Neural cell (in vitro differentiated cells): ENCODE data around the gene CNTN4. TPM values are rescaled to one million over a fixed set of nuclear protein-coding genes. Genes with fewer than 3 reads are reported as not detected.

Experiments used
- H2AFZ ChIP-seq: fragments of 200-600, 300-800 bp; sonication (generic), shearing (Covaris generic); 2 replicates; pipeline ENCODE4 v1.6.0; 2014; ENCODE audit warnings: low read depth, mild to moderate bottlenecking, antibody characterized with exemption, low read length, moderate library complexity
- H3F3A ChIP-seq: fragments of 200-600 bp; shearing (Covaris generic); 2 replicates; pipeline ENCODE4 v1.6.1; 2016; ENCODE audit warnings: mild to moderate bottlenecking, moderate library complexity, mixed read lengths, antibody characterized with exemption, low read length; ENCODE audit not compliant: insufficient read depth, poor library complexity, severe bottlenecking
- H3K27ac ChIP-seq: fragments of 200-600, 300-800 bp; sonication (generic), shearing (Covaris generic); 2 replicates; pipeline ENCODE4 v1.5.1; 2014; ENCODE audit warnings: mild to moderate bottlenecking, low read length, moderate library complexity
- H3K27me3 ChIP-seq: fragments of 300-800, 200-600 bp; sonication (generic), shearing (Covaris generic); 2 replicates; pipeline ENCODE4 v1.6.0; 2014; ENCODE audit warnings: mild to moderate bottlenecking, low read depth, low read length, moderate library complexity; ENCODE audit not compliant: insufficient read depth
- H3K36me3 ChIP-seq: fragments of 300-800, 200-600 bp; sonication (generic), shearing (Covaris generic); 2 replicates; pipeline ENCODE4 v1.5.1; 2014; ENCODE audit warnings: mild to moderate bottlenecking, antibody characterized with exemption, low read length, moderate library complexity; ENCODE audit not compliant: insufficient read depth
- H3K4me2 ChIP-seq: fragments of 300-800, 200-600 bp; sonication (generic), shearing (Covaris generic); 2 replicates; pipeline ENCODE4 v1.6.0; 2014; ENCODE audit warnings: mild to moderate bottlenecking, low read length
- H3K4me3 ChIP-seq: fragments of 300-800, 200-600 bp; sonication (generic), shearing (Covaris generic); 2 replicates; pipeline ENCODE4 v1.5.1; 2014; ENCODE audit warnings: mild to moderate bottlenecking, low read length, moderate library complexity
- H3K79me2 ChIP-seq: fragments of 200-600 bp; shearing (Covaris generic); replicated peaks from 2 replicates; pipeline ENCODE4 v1.6.0; 2014; ENCODE audit warnings: mild to moderate bottlenecking, low read length, moderate library complexity; ENCODE audit not compliant: insufficient read depth
- H3K9ac ChIP-seq: fragments of 300-800, 200-600 bp; sonication (generic), shearing (Covaris generic); 2 replicates; pipeline ENCODE4 v1.6.1; 2016; ENCODE audit warnings: mild to moderate bottlenecking, low read length, mixed read lengths
- H3K9me2 ChIP-seq: fragments of 200-600 bp; shearing (Covaris generic); 2 replicates; pipeline ENCODE4 v1.6.1; 2016; ENCODE audit warnings: mild to moderate bottlenecking, low read length, mixed read lengths; ENCODE audit not compliant: insufficient read depth
- H3K9me3 ChIP-seq: fragments of 200-600, 300-800 bp; sonication (generic), shearing (Covaris generic); 2 replicates; pipeline ENCODE4 v1.6.1; 2016; ENCODE audit warnings: mild to moderate bottlenecking, mixed run types, low read length, moderate library complexity, mixed read lengths
- H4K20me1 ChIP-seq: fragments of 200-600 bp; shearing (Covaris generic); 2 replicates; pipeline ENCODE4 v1.6.1; 2016; ENCODE audit warnings: mild to moderate bottlenecking, mixed run types; ENCODE audit not compliant: insufficient read depth
- CTCF ChIP-seq: fragments of 450-650 bp; IDR thresholded peaks from 2 replicates; pipeline ENCODE4 v1.5.1; 2014; ENCODE audit warnings: antibody characterized with exemption, mild to moderate bottlenecking, moderate library complexity; ENCODE audit not compliant: poor library complexity, severe bottlenecking
- EP300 ChIP-seq: fragments of 450-650 bp; conservative IDR thresholded peaks from 2 replicates; pipeline ENCODE4 v1.6.1; 2014; ENCODE audit warnings: antibody characterized with exemption, mild to moderate bottlenecking, moderate library complexity; ENCODE audit not compliant: poor library complexity, severe bottlenecking
- EZH2 ChIP-seq: fragments of 200-600, 300-800 bp; shearing (Covaris generic), sonication (generic); IDR thresholded peaks from 2 replicates; pipeline ENCODE4 v1.6.1; 2014; ENCODE audit warnings: antibody characterized with exemption, low read length, borderline replicate concordance, mild to moderate bottlenecking; ENCODE audit not compliant: insufficient read depth, poor library complexity, severe bottlenecking
- MXI1 ChIP-seq: fragments of 450-650 bp; conservative IDR thresholded peaks from 2 replicates; pipeline ENCODE4 v1.6.1; 2014; ENCODE audit warnings: antibody characterized with exemption, mild to moderate bottlenecking; ENCODE audit not compliant: poor library complexity, severe bottlenecking
- POLR2AphosphoS5 ChIP-seq: IDR thresholded peaks from 2 replicates; pipeline ENCODE4 v1.6.1; 2012
- RAD21 ChIP-seq: fragments of 450-650 bp; conservative IDR thresholded peaks from 2 replicates; pipeline ENCODE4 v1.6.1; 2014; ENCODE audit warnings: antibody characterized with exemption, mild to moderate bottlenecking, moderate library complexity
- REST ChIP-seq: IDR thresholded peaks from 2 replicates; pipeline ENCODE4 v1.6.1; 2012; ENCODE audit warnings: borderline replicate concordance
- SMC3 ChIP-seq: fragments of 450-650 bp; conservative IDR thresholded peaks from 2 replicates; pipeline ENCODE4 v1.6.1; 2014; ENCODE audit warnings: antibody characterized with exemption, mild to moderate bottlenecking, moderate library complexity; ENCODE audit not compliant: poor library complexity
- TAF1 ChIP-seq: IDR thresholded peaks from 2 replicates; pipeline ENCODE4 v1.6.1; 2012; ENCODE audit warnings: low read depth
- polyA plus RNA-seq: library from polyadenylated mRNA; depleted of rRNA; stranded (reverse); fragments of >200 nt; gene quantifications from 2 replicates; pipeline ENCODE4 v1.2.3, GENCODE V29; 2014

The CNTN4 gene
- polyA plus RNA-seq, 1 donor from 2014 or later: 10.6 TPM

- TF ChIP-seq RAD21: no peak
- TF ChIP-seq POLR2AphosphoS5: no peak
- TF ChIP-seq REST: no peak
- no peak for TF ChIP-seq SMC3
- no peak for TF ChIP-seq TAF1
- no peak for TF ChIP-seq CTCF
- no peak for TF ChIP-seq EP300
- TF ChIP-seq MXI1: no peak
- TF ChIP-seq EZH2: no peak
- H3F3A ChIP-seq: no peaks in the 10 kb centered on the region
- H3K4me3 ChIP-seq: no peak overlapping the region
Observed at GRCh38 chr3:3016226-3016625, 917.6 kb downstream of the CNTN4 start.

GRCh38 chr3:3020209-3020608 is 921.5 kb downstream of the CNTN4 start:
- Histone ChIP-seq H3K9me3 (no peaks in the 10 kb centered on the region), H3F3A (no peaks in the 10 kb centered on the region), H3K9me2 (no peaks in the 10 kb centered on the region), H3K27ac (no peak overlapping the region), H3K27me3 (no peaks in the 10 kb centered on the region), H3K9ac (no peak overlapping the region), H4K20me1 (no peaks in the 10 kb centered on the region), H3K79me2 (no peaks in the 10 kb centered on the region), H3K4me2 (no peak overlapping the region), H2AFZ (no peak overlapping the region), H3K4me3 (no peak overlapping the region), H3K36me3 (no peaks in the 10 kb centered on the region)
- TF ChIP-seq RAD21: no peak
- no peak for TF ChIP-seq MXI1
- TF ChIP-seq TAF1: no peak
- TF ChIP-seq REST: no peak

More at GRCh38 chr3:3016226-3016625, 917.6 kb downstream of the CNTN4 start:
- H3K4me2 ChIP-seq: no peak overlapping the region
- H3K79me2 ChIP-seq: no peaks in the 10 kb centered on the region
- H3K27ac ChIP-seq: no peak overlapping the region
- no peaks in the 10 kb centered on the region for H3K27me3 ChIP-seq
- no peaks in the 10 kb centered on the region for H3K36me3 ChIP-seq
- H3K9me3 ChIP-seq: no peaks in the 10 kb centered on the region
- H3K9me2 ChIP-seq: no peaks in the 10 kb centered on the region
- no peak overlapping the region for H3K9ac ChIP-seq
- H2AFZ ChIP-seq: no peak overlapping the region
- no peaks in the 10 kb centered on the region for H4K20me1 ChIP-seq
